ENCODE data around the gene SEC24B. TPM values are rescaled to one million over a fixed set of nuclear protein-coding genes. Genes with fewer than 3 reads are reported as not detected.

SEC24B gene
- total RNA-seq, 1 experiment from 2014 or later, result 17.6 TPM

DNA sequence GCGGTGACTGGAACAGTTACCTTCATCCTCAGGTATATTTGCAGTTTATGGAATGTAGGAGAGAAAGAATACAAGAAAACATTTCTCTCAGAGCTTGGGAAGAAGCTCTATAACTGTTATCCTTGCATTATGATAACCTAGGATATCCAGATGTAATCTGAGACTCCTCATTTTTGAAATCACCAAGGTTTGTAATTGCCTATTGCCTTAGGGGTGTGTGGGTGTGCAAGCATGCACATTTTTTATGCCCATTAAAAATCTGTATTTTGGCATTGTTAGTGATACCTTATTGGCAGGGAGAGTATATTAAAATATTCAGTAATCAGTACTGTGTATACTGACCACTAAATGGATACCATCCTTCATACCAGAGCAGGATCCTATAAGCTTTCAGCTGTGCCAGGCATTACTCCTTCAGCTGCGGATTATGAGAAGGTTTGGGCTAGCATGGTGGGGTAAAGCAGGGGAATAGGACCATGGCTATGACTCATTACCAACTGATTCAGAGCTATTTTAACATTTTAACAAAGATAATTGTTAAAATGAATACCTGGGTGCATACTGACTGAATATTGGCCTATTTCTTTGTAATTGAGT lies 8.3 kb downstream of the SEC24B start:
- DNase-seq (ENCODE audit: low read depth, low spot score) (no peak), ATAC-seq (no peak)
- no TSS peak for BruUV-seq (replicated peaks)
- CTCF ChIA-PET, result no interaction called here
- POLR2A ChIA-PET, result no interaction called here
- peaks cover 9% of the 10 kb centered on the region for H3K4me1 ChIP-seq (ENCODE audit: control insufficient read depth, insufficient read depth, low read length)
- H3K4me3 ChIP-seq (ENCODE audit: low read depth in 2 of 2, low read length in 2 of 2), result no peak overlapping the region
- H3K36me3 ChIP-seq (ENCODE audit: control insufficient read depth, insufficient read depth, low read length), result no peaks in the 10 kb centered on the region
- no peaks in the 10 kb centered on the region; the same call in 1 of the 2 replicates for H3K9me3 ChIP-seq (ENCODE audit: control insufficient read depth, insufficient read depth, low read depth, low read length)
- intact Hi-C loops (cut with micrococcal nuclease; ENCODE audit: unreplicated experiment) (no loop called here), in situ Hi-C loops (cut with HindIII; ENCODE audit: low pct_unique_long_range_greater_than_20kb, low sequenced_read_pairs) (no loop called here)
- no peaks in the 10 kb centered on the region for H3K27me3 ChIP-seq (ENCODE audit: control insufficient read depth, insufficient read depth, low read length)
- H3K27ac ChIP-seq (ENCODE audit: low read length), result no peak overlapping the region
- TF ChIP-seq, protein P1, sequence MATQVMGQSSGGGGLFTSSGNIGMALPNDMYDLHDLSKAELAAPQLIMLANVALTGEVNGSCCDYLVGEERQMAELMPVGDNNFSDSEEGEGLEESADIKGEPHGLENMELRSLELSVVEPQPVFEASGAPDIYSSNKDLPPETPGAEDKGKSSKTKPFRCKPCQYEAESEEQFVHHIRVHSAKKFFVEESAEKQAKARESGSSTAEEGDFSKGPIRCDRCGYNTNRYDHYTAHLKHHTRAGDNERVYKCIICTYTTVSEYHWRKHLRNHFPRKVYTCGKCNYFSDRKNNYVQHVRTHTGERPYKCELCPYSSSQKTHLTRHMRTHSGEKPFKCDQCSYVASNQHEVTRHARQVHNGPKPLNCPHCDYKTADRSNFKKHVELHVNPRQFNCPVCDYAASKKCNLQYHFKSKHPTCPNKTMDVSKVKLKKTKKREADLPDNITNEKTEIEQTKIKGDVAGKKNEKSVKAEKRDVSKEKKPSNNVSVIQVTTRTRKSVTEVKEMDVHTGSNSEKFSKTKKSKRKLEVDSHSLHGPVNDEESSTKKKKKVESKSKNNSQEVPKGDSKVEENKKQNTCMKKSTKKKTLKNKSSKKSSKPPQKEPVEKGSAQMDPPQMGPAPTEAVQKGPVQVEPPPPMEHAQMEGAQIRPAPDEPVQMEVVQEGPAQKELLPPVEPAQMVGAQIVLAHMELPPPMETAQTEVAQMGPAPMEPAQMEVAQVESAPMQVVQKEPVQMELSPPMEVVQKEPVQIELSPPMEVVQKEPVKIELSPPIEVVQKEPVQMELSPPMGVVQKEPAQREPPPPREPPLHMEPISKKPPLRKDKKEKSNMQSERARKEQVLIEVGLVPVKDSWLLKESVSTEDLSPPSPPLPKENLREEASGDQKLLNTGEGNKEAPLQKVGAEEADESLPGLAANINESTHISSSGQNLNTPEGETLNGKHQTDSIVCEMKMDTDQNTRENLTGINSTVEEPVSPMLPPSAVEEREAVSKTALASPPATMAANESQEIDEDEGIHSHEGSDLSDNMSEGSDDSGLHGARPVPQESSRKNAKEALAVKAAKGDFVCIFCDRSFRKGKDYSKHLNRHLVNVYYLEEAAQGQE (IDR thresholded peaks at IDR 0.05; ENCODE audit: insufficient read depth in 1 of 2, low read depth in 2 of 2, low read length in 1 of 2), result no peak
- no peak for TF ChIP-seq SIN3A (IDR thresholded peaks at IDR 0.05; ENCODE audit: borderline replicate concordance, insufficient read depth, low read depth, low read length)
- TF ChIP-seq, protein P2, sequence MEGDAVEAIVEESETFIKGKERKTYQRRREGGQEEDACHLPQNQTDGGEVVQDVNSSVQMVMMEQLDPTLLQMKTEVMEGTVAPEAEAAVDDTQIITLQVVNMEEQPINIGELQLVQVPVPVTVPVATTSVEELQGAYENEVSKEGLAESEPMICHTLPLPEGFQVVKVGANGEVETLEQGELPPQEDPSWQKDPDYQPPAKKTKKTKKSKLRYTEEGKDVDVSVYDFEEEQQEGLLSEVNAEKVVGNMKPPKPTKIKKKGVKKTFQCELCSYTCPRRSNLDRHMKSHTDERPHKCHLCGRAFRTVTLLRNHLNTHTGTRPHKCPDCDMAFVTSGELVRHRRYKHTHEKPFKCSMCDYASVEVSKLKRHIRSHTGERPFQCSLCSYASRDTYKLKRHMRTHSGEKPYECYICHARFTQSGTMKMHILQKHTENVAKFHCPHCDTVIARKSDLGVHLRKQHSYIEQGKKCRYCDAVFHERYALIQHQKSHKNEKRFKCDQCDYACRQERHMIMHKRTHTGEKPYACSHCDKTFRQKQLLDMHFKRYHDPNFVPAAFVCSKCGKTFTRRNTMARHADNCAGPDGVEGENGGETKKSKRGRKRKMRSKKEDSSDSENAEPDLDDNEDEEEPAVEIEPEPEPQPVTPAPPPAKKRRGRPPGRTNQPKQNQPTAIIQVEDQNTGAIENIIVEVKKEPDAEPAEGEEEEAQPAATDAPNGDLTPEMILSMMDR (IDR thresholded peaks at IDR 0.05), result no peak
- TF ChIP-seq TCF7L2 (IDR thresholded peaks at IDR 0.05; ENCODE audit: low read depth, low read length), result no peak

DNA sequence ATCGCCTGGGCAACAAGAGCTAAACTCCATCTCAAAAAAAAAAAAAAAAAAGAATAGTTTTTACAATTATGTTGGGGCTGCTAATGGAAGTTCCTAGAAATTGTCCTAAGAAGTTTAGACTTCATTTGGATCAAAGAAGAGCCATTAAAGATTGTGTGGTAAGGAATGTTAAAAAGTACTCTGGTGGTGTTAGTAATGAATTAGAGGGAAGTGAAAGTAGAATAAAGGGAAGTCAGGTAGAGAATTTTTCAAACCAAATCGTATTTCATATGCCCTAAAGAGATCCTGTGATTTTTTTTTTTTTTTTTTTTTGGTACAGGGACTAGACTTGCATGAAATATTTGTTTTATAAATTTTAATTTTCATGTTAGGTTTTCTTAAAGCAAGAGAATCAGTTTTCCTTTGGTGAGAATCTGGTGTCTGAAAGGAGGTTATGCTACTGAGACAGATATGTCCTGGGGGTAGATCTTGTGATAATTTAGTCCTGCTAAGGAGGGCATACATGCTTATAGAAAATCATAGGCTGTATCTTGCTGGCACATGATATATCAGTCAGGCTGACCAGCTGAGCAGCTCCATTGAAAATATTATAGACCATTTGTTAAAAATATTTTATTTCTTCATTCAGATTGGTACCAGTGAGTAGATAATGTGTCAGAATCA lies 10.7 kb downstream of the SEC24B start:
- ChIA-PET POLR2A (interaction anchor here (0.6 kb wide), 1 partner anchor 21 kb away, joined by 4 read pairs; no protein-coding TSS in a partner anchor), CTCF (no interaction called here)
- in situ Hi-C loops (cut with HindIII; ENCODE audit: low pct_unique_long_range_greater_than_20kb, low sequenced_read_pairs), result no loop called here
- Histone ChIP-seq H3K4me3 (ENCODE audit: low read depth in 2 of 2, low read length in 2 of 2) (no peak overlapping the region), H3K27me3 (ENCODE audit: control insufficient read depth, insufficient read depth, low read length) (no peaks in the 10 kb centered on the region), H3K27ac (ENCODE audit: low read length) (no peak overlapping the region), H3K36me3 (ENCODE audit: control insufficient read depth, insufficient read depth, low read length) (no peaks in the 10 kb centered on the region), H3K4me1 (ENCODE audit: control insufficient read depth, insufficient read depth, low read length) (peaks cover 9% of the 10 kb centered on the region), H3K9me3 (ENCODE audit: control insufficient read depth, insufficient read depth, low read depth, low read length) (no peaks in the 10 kb centered on the region; the same call in 1 of the 2 replicates)
- BruUV-seq (replicated peaks), result no TSS peak
- TF ChIP-seq, protein P1 (IDR thresholded peaks at IDR 0.05; ENCODE audit: insufficient read depth in 1 of 2, low read depth in 2 of 2, low read length in 1 of 2), result no peak
- TF ChIP-seq POLR2AphosphoS5 (IDR thresholded peaks at IDR 0.05; ENCODE audit: low read depth, low read length) (no peak), TCF7L2 (IDR thresholded peaks at IDR 0.05; ENCODE audit: low read depth, low read length) (no peak), SIN3A (IDR thresholded peaks at IDR 0.05; ENCODE audit: borderline replicate concordance, insufficient read depth, low read depth, low read length) (no peak)
- TF ChIP-seq, protein P2 (IDR thresholded peaks at IDR 0.05), result no peak
- ATAC-seq (no peak), DNase-seq (ENCODE audit: low read depth, low spot score) (no peak)
- intact Hi-C loops (cut with micrococcal nuclease; ENCODE audit: unreplicated experiment), result no loop called here

Measured in Panc1 (cell line).